ENCODE data around the gene PTPRM. TPM values are rescaled to one million over a fixed set of nuclear protein-coding genes. Genes with fewer than 3 reads are reported as not detected.

The PTPRM gene
- total and polyA plus RNA-seq, 2 of the 8 experiments (the other 6 are each of a cell fraction or from before 2014, with no cell fraction given), result 4.1 to 7.0 TPM

- H3K14ac ChIP-seq (ENCODE audit: insufficient read length), result no peak overlapping the region
- FAIRE-seq (no peak), DNase-seq (ENCODE audit: low read depth in 1 of 2, low spot score in 2 of 2) (no peak)
- no peak overlapping the region for H2BK120ac ChIP-seq (replicated peaks; ENCODE audit: low read depth, low read length)
- no peak overlapping the region for H2BK20ac ChIP-seq (ENCODE audit: low read length)
- H2AFZ ChIP-seq (ENCODE audit: low read length), result no peak overlapping the region
- no peak overlapping the region for H3K27ac ChIP-seq (ENCODE audit: low read depth, low read length)
- H4K91ac ChIP-seq (replicated peaks; ENCODE audit: insufficient read length, low read length), result no peak overlapping the region
- no peaks in the 10 kb centered on the region for H3K23me2 ChIP-seq (ENCODE audit: low read depth, low read length)
- H3K18ac ChIP-seq (ENCODE audit: extremely low read depth, low read length), result no peak overlapping the region
- H2BK5ac ChIP-seq (ENCODE audit: low read depth, low read length), result no peak overlapping the region
- WGBS, 2 experiments (ENCODE audit: extremely low coverage in 1 of 2, insufficient coverage in 1 of 2, insufficient read length in 1 of 2, insufficient replicate concordance in 2 of 2, low coverage in 1 of 2, low lambda C conversion rate in 2 of 2, missing lambda C conversion rate in 1 of 2), result 95% methylated on average over 3 of the region's 3 CpGs; no CpG with 5 or more reads in 1 of the 2 experiments
- ChIA-PET POLR2A (ENCODE audit: partially characterized antibody) (no interaction called here), CTCF (ENCODE audit: partially characterized antibody) (interaction anchor here (0.9 kb wide), 1 partner anchor 342 kb away, joined by 3 read pairs; no protein-coding TSS in a partner anchor)
- H3K9ac ChIP-seq (replicated peaks in 1 of 4; ENCODE audit: extremely low read depth in 1 of 4, low read depth in 3 of 4, low read length in 3 of 4), result no peak overlapping the region
- no peak overlapping the region for H3K4me3 ChIP-seq (ENCODE audit: extremely low read depth in 1 of 4, insufficient read depth in 2 of 4, low read depth in 3 of 4, low read length in 4 of 4)
- H3K23ac ChIP-seq (ENCODE audit: insufficient read length), result no peak overlapping the region
- no peaks in the 10 kb centered on the region for H3K79me2 ChIP-seq (ENCODE audit: control insufficient read depth in 1 of 2, insufficient read depth in 2 of 2, low read length in 2 of 2)
- no peak overlapping the region for H3K56ac ChIP-seq (replicated peaks; ENCODE audit: insufficient read length, low read depth, low read length)
- no peak overlapping the region for H4K8ac ChIP-seq (ENCODE audit: extremely low read depth, insufficient read depth, low read length)
- no peak overlapping the region for H2AK5ac ChIP-seq (ENCODE audit: low read depth, low read length)
- H3K4me2 ChIP-seq (ENCODE audit: insufficient read depth in 1 of 2, low read depth in 2 of 2, low read length in 2 of 2), result no peak overlapping the region
- no peak overlapping the region for H2BK12ac ChIP-seq (ENCODE audit: low read depth, low read length)
- H3K79me1 ChIP-seq (ENCODE audit: low read depth, low read length), result no peaks in the 10 kb centered on the region
- no peaks in the 10 kb centered on the region for H3K9me3 ChIP-seq (ENCODE audit: insufficient read depth in 2 of 2, low read depth in 1 of 2, low read length in 1 of 2)
- no peaks in the 10 kb centered on the region for H3K4me1 ChIP-seq (replicated peaks in 1 of 4; ENCODE audit: control insufficient read depth in 3 of 4, insufficient read depth in 4 of 4, low read length in 3 of 4)
- no peak overlapping the region for H3K4ac ChIP-seq (replicated peaks; ENCODE audit: insufficient read length, low read depth, low read length)
- no peak overlapping the region for H4K5ac ChIP-seq (ENCODE audit: insufficient read length, low read depth, low read length)
- H3K27me3 ChIP-seq (replicated peaks in 1 of 4; ENCODE audit: control insufficient read depth in 3 of 4, extremely low read depth in 1 of 4, insufficient read depth in 3 of 4, low read length in 3 of 4), result no peaks in the 10 kb centered on the region
- H4K20me1 ChIP-seq (replicated peaks in 1 of 2; ENCODE audit: control insufficient read depth in 1 of 2, insufficient read depth in 2 of 2, low read length in 2 of 2), result no peaks in the 10 kb centered on the region
- H2BK15ac ChIP-seq (ENCODE audit: low read length), result no peak overlapping the region
- H3K36me3 ChIP-seq (ENCODE audit: control insufficient read depth in 2 of 4, insufficient read depth in 4 of 4, low read length in 3 of 4), result no peaks in the 10 kb centered on the region
- TF ChIP-seq TBP (IDR thresholded peaks at IDR 0.05; ENCODE audit: low read depth, low read length) (no peak), SIX5 (IDR thresholded peaks at IDR 0.05; ENCODE audit: low read depth, low read length) (no peak), HDAC2 (IDR thresholded peaks at IDR 0.05; ENCODE audit: borderline replicate concordance in 1 of 2, low read depth in 2 of 2, low read length in 2 of 2) (no peak), CTCF (IDR thresholded peaks at IDR 0.05; ENCODE audit: control extremely low read depth in 1 of 3, insufficient read depth in 1 of 3, low read depth in 1 of 3, low read length in 3 of 3) (no peak), KDM1A (IDR thresholded peaks at IDR 0.05; ENCODE audit: borderline replicate concordance, low read length) (no peak), POLR2AphosphoS5 (IDR thresholded peaks at IDR 0.05; ENCODE audit: low read depth, low read length) (no peak), ZNF274 (IDR thresholded peaks at IDR 0.05; ENCODE audit: borderline replicate concordance, extremely low read depth, low read length) (no peak), BCL11A (IDR thresholded peaks at IDR 0.05; ENCODE audit: low read depth in 2 of 2, low read length in 2 of 2) (no peak), GABPA (IDR thresholded peaks at IDR 0.05; ENCODE audit: borderline replicate concordance, insufficient read depth, low read length) (no peak), FOSL1 (IDR thresholded peaks at IDR 0.05; ENCODE audit: insufficient read depth, low read depth, low read length) (no peak)
Measured at GRCh38 chr18:7921938-7922587, 354.9 kb downstream of the PTPRM start.
